ENCODE measurements around the gene RPL10L. TPM values are rescaled to one million over a fixed set of nuclear protein-coding genes. Genes with fewer than 3 reads are reported as not detected.

The RPL10L gene
- not detected for total RNA-seq
- not detected for polyA plus RNA-seq
- long read RNA-seq, donor 1: 0 reads
- long read RNA-seq, donor 2: 0 reads
- long read RNA-seq, donor 3: 0 reads

GRCh38 chr14:46651526-46652144 is at the start of gene RPL10L:
TSS of gene RPL10L (minus strand) at chr14:46651781. CDS start at chr14:46651736, 45 bp downstream.
- no peaks in the 10 kb centered on the region for H3K27me3 ChIP-seq
- peak in 1 of 5 donors; percentile 48 for DNase-seq
- H3K4me1 ChIP-seq: no peaks in the 10 kb centered on the region
- H3K9me3 ChIP-seq: peaks cover 0 to 6% (median 0%) of the 10 kb centered on the region in 12 donors
- no peak within 1 kb of the TSS for H3K27ac ChIP-seq
- 90 to 92% (median 92%) methylated on average over 36 of the region's 36 CpGs for WGBS, 4 donors
- TF ChIP-seq POLR2A (IDR thresholded peaks at IDR 0.05) (no peak), CTCF (IDR thresholded peaks at IDR 0.05) (no peak)
- no peak for ATAC-seq
- intact Hi-C loops (cut with DNase I): loop anchor here in 1 of 10 donors (10.0 kb wide), 1 partner anchor 187 kb away; no protein-coding TSS in a partner anchor
- no peak within 1 kb of the TSS for H3K4me3 ChIP-seq
- no peaks in the 10 kb centered on the region for H3K36me3 ChIP-seq

DNA sequence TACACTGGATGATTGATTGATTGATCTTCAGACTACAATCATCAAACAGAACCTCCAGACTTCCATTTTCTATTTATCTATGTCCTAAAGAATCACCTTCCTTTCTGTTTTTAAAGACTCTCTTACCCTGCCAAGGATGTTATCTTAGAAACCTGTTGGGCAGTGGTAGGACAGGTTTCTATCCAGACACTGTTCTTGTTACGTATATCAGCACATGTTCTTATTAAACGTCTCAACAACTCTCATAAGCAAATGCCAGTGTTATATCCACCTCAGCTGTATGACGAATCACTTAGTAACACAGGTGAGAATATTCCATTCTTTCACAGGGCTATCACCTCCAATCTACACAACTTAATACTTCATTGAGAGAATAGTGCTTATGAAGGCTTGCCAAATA is 40.2 kb upstream of the RPL10L start:
- ATAC-seq: no peak
- no peak for DNase-seq
- no peak overlapping the region for H3K4me3 ChIP-seq
- intact Hi-C loops (cut with DNase I): no loop called here
- H3K27me3 ChIP-seq: no peaks in the 10 kb centered on the region
- WGBS, 4 donors: 72 to 81% (median 77%) methylated on average over 3 of the region's 3 CpGs
- no peak overlapping the region for H3K27ac ChIP-seq
- H3K4me1 ChIP-seq: no peaks in the 10 kb centered on the region
- no peaks in the 10 kb centered on the region for H3K36me3 ChIP-seq
- no peak for TF ChIP-seq CTCF (IDR thresholded peaks at IDR 0.05)
- no peak for TF ChIP-seq POLR2A (IDR thresholded peaks at IDR 0.05)
- H3K9me3 ChIP-seq: peaks cover 0 to 3% (median 0%) of the 10 kb centered on the region in 12 donors

GRCh38 chr14:46686652-46687051 is 35.1 kb upstream of the RPL10L start:
- H3K9me3 ChIP-seq: peaks cover 0 to 35% (median 3%) of the 10 kb centered on the region in 12 donors
- H3K27ac ChIP-seq: no peak overlapping the region
- intact Hi-C loops (cut with DNase I): no loop called here
- WGBS, 4 donors: 75 to 91% (median 82%) methylated on average over 4 of the region's 4 CpGs
- H3K27me3 ChIP-seq: no peaks in the 10 kb centered on the region
- no peaks in the 10 kb centered on the region for H3K4me1 ChIP-seq
- H3K4me3 ChIP-seq: no peak overlapping the region
- no peaks in the 10 kb centered on the region for H3K36me3 ChIP-seq
- TF ChIP-seq CTCF (IDR thresholded peaks at IDR 0.05) (no peak), POLR2A (IDR thresholded peaks at IDR 0.05) (no peak)
- ATAC-seq: no peak
- DNase-seq: no peak

- no peak for TF ChIP-seq POLR2A (IDR thresholded peaks at IDR 0.05)
- no peak for TF ChIP-seq CTCF (IDR thresholded peaks at IDR 0.05)
- no peaks in the 10 kb centered on the region for H3K36me3 ChIP-seq
- no peak overlapping the region for H3K27ac ChIP-seq
- peaks cover 0 to 5% (median 0%) of the 10 kb centered on the region in 12 donors for H3K9me3 ChIP-seq
- DNase-seq (no peak), ATAC-seq (no peak)
- intact Hi-C loops (cut with DNase I): no loop called here
- H3K4me1 ChIP-seq: no peaks in the 10 kb centered on the region
- 47 to 72% (median 67%) methylated on average over 3 of the region's 3 CpGs for WGBS, 4 donors
- no peaks in the 10 kb centered on the region for H3K27me3 ChIP-seq
- H3K4me3 ChIP-seq: no peak overlapping the region
These were observed 20.5 kb upstream of the RPL10L start for GRCh38 chr14:46672128-46672527.
